ENCODE measurements around the gene MCM5. TPM values are rescaled to one million over a fixed set of nuclear protein-coding genes. Genes with fewer than 3 reads are reported as not detected.

Gene MCM5
- total RNA-seq, 1 experiment from 2014 or later = 112 TPM

DNA sequence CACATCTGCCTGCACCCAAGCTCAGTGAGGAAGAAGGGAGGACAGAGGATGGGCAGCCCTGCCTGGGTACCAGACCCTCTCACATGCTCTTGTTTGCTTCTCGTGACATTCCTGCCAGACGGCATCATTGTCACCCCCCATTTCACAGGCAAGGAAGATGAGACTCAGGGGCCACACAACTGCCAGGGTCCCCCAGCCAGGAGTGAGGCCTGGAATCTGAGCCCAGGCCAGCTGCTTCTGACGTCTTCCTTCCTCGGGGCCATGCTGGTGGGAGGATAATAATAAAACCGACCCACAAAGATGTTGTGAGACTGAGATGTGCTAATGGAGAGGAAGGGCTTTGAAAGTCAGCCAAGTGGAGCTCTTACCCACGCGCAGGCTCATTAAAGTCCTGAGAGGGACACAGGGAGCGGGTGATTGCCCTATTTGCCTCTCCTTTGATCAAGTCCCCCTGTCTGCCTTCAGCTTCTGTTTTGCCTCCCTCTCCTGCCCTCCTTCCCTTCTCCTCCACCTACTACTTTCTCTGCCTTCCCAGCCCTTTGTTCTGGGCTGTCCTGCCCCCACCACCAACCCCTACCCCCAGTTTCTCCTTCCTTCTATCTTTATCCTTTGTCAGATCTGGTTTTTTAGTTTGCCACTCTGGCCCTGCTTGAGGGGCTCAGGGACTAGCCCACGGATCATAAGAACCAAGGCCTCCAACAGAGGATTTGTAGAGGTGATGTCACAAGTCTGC lies 62.7 kb downstream of the MCM5 start:
- Histone ChIP-seq H2AFZ (ENCODE audit: low read length) (no peak overlapping the region), H3K27ac (ENCODE audit: low read length) (no peak overlapping the region), H3K9me2 (replicated peaks; ENCODE audit: low read length) (no peaks in the 10 kb centered on the region), H3K9ac (ENCODE audit: low read length) (no peak overlapping the region), H4K20me1 (ENCODE audit: low read length) (no peaks in the 10 kb centered on the region), H3K4me2 (ENCODE audit: low read length) (no peak overlapping the region), H3K79me2 (ENCODE audit: low read length) (no peaks in the 10 kb centered on the region), H3F3A (ENCODE audit: low read length, unreplicated experiment) (no peaks in the 10 kb centered on the region), H3K9me3 (ENCODE audit: low read length) (no peaks in the 10 kb centered on the region), H3K4me1 (ENCODE audit: insufficient read depth, low read length) (no peaks in the 10 kb centered on the region), H3K4me3 (ENCODE audit: low read length) (no peak overlapping the region), H3K36me3 (ENCODE audit: low read depth, low read length) (no peaks in the 10 kb centered on the region), H3K27me3 (ENCODE audit: low read length) (no peaks in the 10 kb centered on the region)
- DNase-seq (no peak), ATAC-seq (no peak)
- intact Hi-C loops (cut with micrococcal nuclease) = no loop called here
- BruUV-seq (replicated peaks) = no TSS peak
- TF ChIP-seq EZH2phosphoT487 (IDR thresholded peaks at IDR 0.05; ENCODE audit: borderline replicate concordance, low read length) (no peak), EZH2 (IDR thresholded peaks at IDR 0.05; ENCODE audit: low read length, unreplicated experiment) (no peak)
- TF ChIP-seq, protein P1, sequence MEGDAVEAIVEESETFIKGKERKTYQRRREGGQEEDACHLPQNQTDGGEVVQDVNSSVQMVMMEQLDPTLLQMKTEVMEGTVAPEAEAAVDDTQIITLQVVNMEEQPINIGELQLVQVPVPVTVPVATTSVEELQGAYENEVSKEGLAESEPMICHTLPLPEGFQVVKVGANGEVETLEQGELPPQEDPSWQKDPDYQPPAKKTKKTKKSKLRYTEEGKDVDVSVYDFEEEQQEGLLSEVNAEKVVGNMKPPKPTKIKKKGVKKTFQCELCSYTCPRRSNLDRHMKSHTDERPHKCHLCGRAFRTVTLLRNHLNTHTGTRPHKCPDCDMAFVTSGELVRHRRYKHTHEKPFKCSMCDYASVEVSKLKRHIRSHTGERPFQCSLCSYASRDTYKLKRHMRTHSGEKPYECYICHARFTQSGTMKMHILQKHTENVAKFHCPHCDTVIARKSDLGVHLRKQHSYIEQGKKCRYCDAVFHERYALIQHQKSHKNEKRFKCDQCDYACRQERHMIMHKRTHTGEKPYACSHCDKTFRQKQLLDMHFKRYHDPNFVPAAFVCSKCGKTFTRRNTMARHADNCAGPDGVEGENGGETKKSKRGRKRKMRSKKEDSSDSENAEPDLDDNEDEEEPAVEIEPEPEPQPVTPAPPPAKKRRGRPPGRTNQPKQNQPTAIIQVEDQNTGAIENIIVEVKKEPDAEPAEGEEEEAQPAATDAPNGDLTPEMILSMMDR (conservative IDR thresholded peaks at IDR 0.05; ENCODE audit: low read depth, low read length) = no peak
- ChIA-PET POLR2A (ENCODE audit: unreplicated experiment) (no interaction called here), CTCF (no interaction called here)

DNA sequence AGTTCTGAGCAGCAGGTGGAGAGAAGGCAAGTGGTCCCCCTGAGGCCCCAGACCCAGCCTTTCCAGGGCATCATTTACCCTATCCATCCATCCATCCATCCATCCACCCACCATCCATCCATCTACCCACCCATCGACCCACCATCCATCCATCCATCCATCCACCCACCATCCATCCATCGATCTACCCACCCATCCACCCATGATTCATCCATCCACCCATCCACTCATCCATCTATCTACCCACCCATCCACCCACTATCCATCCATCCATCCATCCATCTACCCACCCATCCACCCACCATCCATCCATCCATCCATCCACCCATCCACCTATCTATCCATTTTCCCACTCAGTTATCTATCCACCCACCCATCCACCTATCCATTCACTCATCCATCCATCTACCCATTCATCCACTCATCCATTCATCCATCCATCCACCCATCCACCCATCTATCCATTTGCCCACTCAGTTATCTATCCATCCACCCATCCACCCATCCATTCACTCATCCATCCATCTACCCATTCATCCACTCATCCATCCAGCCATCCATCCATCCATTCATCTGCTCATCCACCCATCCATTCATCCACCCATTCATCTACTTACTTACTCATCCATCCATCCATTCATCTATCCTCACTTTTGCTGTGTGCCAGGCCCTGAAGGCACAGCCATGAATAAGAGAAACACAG lies 63.4 kb downstream of the MCM5 start:
- H3K9me2 ChIP-seq (replicated peaks; ENCODE audit: low read length) = no peaks in the 10 kb centered on the region
- ChIA-PET CTCF (no interaction called here), POLR2A (ENCODE audit: unreplicated experiment) (no interaction called here)
- H3K4me1 ChIP-seq (ENCODE audit: insufficient read depth, low read length) = no peaks in the 10 kb centered on the region
- no peak overlapping the region for H3K27ac ChIP-seq (ENCODE audit: low read length)
- no peaks in the 10 kb centered on the region for H3F3A ChIP-seq (ENCODE audit: low read length, unreplicated experiment)
- H3K27me3 ChIP-seq (ENCODE audit: low read length) = no peaks in the 10 kb centered on the region
- no peaks in the 10 kb centered on the region for H3K79me2 ChIP-seq (ENCODE audit: low read length)
- no peak overlapping the region for H3K9ac ChIP-seq (ENCODE audit: low read length)
- no peak overlapping the region for H3K4me2 ChIP-seq (ENCODE audit: low read length)
- H3K4me3 ChIP-seq (ENCODE audit: low read length) = no peak overlapping the region
- no peak overlapping the region for H2AFZ ChIP-seq (ENCODE audit: low read length)
- no peak for TF ChIP-seq EZH2 (IDR thresholded peaks at IDR 0.05; ENCODE audit: low read length, unreplicated experiment)
- no peak for TF ChIP-seq EZH2phosphoT487 (IDR thresholded peaks at IDR 0.05; ENCODE audit: borderline replicate concordance, low read length)
- TF ChIP-seq, protein P1 (conservative IDR thresholded peaks at IDR 0.05; ENCODE audit: low read depth, low read length) = no peak
- no peaks in the 10 kb centered on the region for H3K36me3 ChIP-seq (ENCODE audit: low read depth, low read length)
- ATAC-seq (no peak), DNase-seq (no peak)
- no peaks in the 10 kb centered on the region for H3K9me3 ChIP-seq (ENCODE audit: low read length)
- intact Hi-C loops (cut with micrococcal nuclease) = no loop called here
- no peaks in the 10 kb centered on the region for H4K20me1 ChIP-seq (ENCODE audit: low read length)
- no TSS peak for BruUV-seq (replicated peaks)

DNA sequence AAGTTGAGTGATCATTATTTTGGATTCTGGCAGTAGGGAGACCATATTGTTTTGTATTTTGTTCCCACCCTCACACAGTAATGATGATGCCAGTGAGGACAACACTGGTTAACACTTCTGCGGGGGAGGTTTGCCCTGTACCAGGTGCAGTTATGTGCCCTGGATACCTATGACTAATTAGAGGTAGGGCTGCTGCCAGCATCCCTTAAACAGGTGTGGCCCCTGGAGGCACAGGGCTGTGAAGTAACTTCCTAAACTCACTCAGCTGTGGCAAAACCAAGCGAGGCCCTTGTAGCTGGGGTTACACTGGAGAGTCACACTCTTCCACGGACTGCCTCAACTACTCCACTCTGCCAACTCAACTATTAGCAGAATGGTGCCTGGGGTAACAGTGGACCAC lies 64.5 kb downstream of the MCM5 start:
- BruUV-seq (replicated peaks) = no TSS peak
- H3K9ac ChIP-seq (ENCODE audit: low read length) = no peak overlapping the region
- no peak overlapping the region for H3K27ac ChIP-seq (ENCODE audit: low read length)
- H3K9me3 ChIP-seq (ENCODE audit: low read length) = no peaks in the 10 kb centered on the region
- no peaks in the 10 kb centered on the region for H3K4me1 ChIP-seq (ENCODE audit: insufficient read depth, low read length)
- no peak overlapping the region for H3K4me2 ChIP-seq (ENCODE audit: low read length)
- no peaks in the 10 kb centered on the region for H3F3A ChIP-seq (ENCODE audit: low read length, unreplicated experiment)
- ChIA-PET POLR2A (ENCODE audit: unreplicated experiment) (no interaction called here), CTCF (no interaction called here)
- H3K36me3 ChIP-seq (ENCODE audit: low read depth, low read length) = no peaks in the 10 kb centered on the region
- H4K20me1 ChIP-seq (ENCODE audit: low read length) = no peaks in the 10 kb centered on the region
- H3K9me2 ChIP-seq (replicated peaks; ENCODE audit: low read length) = no peaks in the 10 kb centered on the region
- intact Hi-C loops (cut with micrococcal nuclease) = no loop called here
- H3K27me3 ChIP-seq (ENCODE audit: low read length) = no peaks in the 10 kb centered on the region
- H3K79me2 ChIP-seq (ENCODE audit: low read length) = no peaks in the 10 kb centered on the region
- no peak for DNase-seq
- no peak for ATAC-seq
- no peak overlapping the region for H3K4me3 ChIP-seq (ENCODE audit: low read length)
- H2AFZ ChIP-seq (ENCODE audit: low read length) = no peak overlapping the region
- TF ChIP-seq EZH2phosphoT487 (IDR thresholded peaks at IDR 0.05; ENCODE audit: borderline replicate concordance, low read length) (no peak), EZH2 (IDR thresholded peaks at IDR 0.05; ENCODE audit: low read length, unreplicated experiment) (no peak)
- TF ChIP-seq, protein P1 (conservative IDR thresholded peaks at IDR 0.05; ENCODE audit: low read depth, low read length) = no peak

Data from PC-3 (cell line).